Stimulated activated CD4-positive, alpha-beta T cell treated with anti-CD3 and anti-CD28 coated beads, TNF-alpha, amount 100 ng/mL, for 48 hours (primary cell): ENCODE data around the gene SAMD4A.

Source experiments
- DNase-seq, 3 donors: peaks; one replicate each; pipeline ENCODE4 v3.0.0-alpha.2; 2020; ENCODE audit warnings: low read depth in 3 of 3

The SAMD4A gene

GRCh38 chr14:54653712-54654469 lies 87.0 kb downstream of the SAMD4A start:
- DNase-seq = no peak

DNA sequence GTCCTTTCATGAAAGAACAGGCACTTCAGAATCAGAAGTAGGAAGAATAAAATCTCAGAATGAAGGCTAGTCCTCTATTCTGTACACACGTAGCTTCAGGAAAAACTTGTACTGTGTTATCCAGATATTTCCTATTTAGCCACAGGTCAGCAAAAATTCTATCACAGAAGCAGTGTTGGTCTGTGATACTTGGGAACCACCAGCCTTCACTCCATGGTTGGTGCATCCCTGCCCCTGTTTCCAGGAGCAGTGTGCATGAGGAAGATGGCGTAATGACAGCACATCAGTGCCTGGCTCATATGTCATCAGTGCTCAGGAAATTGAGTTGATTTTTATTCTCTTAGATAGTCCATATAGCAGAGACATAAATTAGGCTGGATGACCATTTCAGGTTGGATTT lies 87.7 kb downstream of the SAMD4A start:
- DNase-seq = no peak

DNA sequence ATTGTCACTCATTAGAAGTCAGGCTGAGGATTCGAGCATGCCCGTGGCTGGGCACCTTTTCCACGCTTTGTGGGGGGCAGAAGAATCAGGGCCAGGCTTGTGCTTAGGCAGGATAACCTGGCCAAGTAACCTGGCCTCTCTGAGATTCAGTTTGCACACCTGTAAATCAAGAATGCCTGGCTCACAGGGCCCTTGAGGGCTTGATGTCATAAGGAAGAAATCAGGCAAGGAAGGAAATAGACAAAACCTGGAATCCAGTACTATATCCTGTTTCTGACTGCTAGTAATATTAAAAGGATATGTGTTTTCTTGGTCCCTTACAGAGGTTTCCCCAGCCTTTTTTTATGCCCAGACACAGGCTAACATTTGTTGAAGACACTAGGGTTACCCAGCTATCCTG lies 91.9 kb downstream of the SAMD4A start:
- DNase-seq = no peak

GRCh38 chr14:54659365-54659764 lies 92.4 kb downstream of the SAMD4A start:
- DNase-seq = no peak

GRCh38 chr14:54660604-54661111 lies 93.7 kb downstream of the SAMD4A start:
- DNase-seq = no peak

- DNase-seq = no peak
Measured at GRCh38 chr14:54662491-54663133, 95.7 kb downstream of the SAMD4A start.

- DNase-seq = no peak
Measured at GRCh38 chr14:54664961-54665360, 98.0 kb downstream of the SAMD4A start.

DNA sequence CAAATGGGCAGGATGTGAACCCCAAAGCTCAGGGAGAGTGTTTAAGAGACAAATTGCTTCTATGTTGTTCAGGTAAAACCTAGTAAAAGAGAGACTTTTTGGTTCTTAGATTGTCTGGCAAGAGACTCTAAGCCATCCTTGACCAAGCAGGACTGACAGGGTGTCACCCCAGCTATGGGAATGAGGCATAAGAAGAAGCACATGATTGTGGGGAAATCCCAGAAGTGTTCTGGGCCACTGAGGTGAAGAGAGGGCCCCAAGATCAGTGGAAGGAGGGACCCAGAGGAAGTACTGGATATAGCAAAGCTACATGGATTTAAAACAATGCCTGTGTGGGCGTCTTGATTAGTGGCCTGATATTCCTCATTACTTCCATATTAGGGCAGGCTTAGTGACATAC lies 99.0 kb downstream of the SAMD4A start:
- no peak for DNase-seq

- no peak for DNase-seq
Measured at GRCh38 chr14:54667026-54667744, 100.3 kb downstream of the SAMD4A start.

DNA sequence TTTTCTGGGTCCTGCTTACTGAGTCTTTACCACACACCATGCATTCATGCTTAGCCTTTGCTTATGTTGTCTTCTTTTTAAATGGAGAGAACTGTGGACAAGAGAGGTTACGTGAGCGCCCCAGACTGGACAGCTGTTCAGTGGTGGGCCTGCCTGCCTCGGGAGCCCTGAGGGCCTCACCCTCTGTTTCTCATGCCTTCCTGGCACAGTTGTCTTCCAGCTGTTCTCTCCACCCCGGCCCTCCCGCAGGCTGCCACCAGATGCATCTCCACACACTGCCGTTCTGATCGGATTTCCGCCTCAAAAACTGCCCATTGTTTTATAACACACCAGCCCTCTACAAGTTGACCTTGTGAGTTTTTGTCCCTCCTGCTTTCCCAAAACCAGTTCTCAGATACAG lies 100.8 kb downstream of the SAMD4A start:
- no peak for DNase-seq

DNA sequence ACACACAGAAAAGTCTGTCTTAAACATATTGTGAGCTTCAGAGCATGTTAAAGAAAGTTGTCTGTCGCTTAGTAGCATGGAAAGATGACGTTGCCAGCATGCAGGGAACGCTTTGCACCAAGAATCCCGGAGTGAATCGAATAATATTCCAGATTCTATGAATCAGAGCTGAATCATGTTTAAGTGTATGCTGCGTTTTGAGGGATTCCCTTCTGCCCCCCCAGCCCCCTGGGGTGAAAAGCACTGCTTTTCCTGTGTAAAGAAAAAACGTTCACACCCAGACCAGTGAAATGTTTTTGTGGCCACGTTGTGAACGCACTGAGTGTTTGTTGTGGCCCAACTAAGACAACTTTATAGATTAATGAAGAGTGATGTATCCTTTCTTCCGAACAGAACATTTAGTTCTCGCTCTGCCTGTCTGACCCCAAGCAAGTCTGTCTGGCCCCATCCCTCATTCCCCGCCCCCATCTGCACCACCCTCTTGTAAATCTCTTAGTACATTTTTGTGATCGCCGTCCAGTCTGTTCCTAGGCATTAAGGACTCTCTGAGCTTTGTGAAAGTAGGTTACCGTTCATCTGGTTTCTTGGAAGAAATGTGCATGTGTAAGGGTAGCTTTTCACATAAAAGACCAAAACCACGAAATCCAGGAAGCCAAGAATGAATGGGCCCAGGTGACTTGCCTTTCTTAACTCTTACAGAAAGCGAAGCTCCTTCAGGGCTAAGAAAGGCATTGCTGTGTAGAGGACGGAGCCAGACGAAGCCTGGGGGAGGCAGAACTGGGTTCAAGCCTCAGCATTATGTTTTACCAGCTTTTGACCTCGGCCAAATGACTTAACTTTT lies 103.0 kb downstream of the SAMD4A start:
- DNase-seq = no peak

DNA sequence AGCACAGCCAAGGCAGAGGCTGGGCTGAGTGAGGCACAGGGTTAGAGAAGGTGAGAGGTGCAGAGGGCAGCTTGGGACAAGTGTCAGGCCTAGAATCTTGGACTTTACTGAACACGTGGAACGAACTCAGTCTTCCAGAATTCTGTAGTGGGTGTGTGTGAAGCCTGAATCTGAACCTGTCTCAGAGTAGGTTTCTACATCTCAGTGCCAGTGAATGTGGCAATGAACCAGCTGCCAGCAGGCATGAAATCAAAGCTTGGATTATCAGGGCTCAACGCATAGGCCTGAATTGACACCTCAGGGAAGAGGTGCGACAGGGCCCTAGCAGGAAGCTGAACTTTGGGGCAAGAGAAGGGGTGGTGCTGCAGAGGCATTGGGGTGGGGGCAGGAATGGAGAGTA lies 104.6 kb downstream of the SAMD4A start:
- DNase-seq = no peak

- no peak for DNase-seq
Measured at GRCh38 chr14:54672181-54672580, 105.3 kb downstream of the SAMD4A start.

GRCh38 chr14:54672688-54673087 lies 105.8 kb downstream of the SAMD4A start:
- no peak for DNase-seq

DNA sequence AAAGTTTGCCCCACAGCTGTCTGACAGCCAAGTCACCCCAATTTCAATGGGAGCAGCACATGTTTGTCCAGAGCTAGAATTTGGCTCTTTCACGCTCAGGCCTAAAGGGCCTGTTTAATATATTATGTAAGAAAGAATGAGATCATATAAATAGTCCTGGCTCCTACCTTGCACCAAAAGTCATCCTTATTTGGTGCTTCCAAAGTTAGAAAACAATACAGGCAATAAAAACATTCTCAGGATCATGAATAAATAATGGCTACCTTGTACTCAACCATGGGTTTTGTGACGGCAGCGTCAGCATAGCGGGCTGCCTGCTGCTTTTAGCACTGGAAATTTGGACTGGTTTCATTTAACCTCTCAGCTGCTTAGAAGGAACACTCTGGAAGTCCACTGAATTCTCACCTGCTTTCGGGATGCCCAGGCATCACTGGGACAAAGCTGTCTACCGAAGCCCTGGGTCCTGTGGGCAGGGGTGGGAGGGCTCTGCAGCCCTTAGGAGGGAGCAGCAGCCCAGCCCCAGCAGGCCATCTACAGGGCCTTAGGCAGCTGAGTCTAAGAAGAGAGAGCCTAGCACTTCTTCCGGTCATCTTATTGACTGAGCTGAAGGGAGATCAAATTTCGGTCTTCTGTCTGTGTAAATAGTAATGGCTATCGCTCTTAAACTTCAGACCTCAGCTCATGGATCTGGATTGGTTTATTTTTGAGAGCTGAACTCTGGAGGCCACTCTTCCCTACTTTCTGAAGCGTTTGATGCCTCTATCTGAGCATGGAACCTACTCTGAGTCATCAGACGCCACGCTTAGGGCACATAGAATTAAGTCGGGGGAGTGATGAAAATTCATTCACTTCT lies 106.5 kb downstream of the SAMD4A start:
- no peak for DNase-seq

GRCh38 chr14:54674046-54674741 lies 107.3 kb downstream of the SAMD4A start:
- DNase-seq = no peak

DNA sequence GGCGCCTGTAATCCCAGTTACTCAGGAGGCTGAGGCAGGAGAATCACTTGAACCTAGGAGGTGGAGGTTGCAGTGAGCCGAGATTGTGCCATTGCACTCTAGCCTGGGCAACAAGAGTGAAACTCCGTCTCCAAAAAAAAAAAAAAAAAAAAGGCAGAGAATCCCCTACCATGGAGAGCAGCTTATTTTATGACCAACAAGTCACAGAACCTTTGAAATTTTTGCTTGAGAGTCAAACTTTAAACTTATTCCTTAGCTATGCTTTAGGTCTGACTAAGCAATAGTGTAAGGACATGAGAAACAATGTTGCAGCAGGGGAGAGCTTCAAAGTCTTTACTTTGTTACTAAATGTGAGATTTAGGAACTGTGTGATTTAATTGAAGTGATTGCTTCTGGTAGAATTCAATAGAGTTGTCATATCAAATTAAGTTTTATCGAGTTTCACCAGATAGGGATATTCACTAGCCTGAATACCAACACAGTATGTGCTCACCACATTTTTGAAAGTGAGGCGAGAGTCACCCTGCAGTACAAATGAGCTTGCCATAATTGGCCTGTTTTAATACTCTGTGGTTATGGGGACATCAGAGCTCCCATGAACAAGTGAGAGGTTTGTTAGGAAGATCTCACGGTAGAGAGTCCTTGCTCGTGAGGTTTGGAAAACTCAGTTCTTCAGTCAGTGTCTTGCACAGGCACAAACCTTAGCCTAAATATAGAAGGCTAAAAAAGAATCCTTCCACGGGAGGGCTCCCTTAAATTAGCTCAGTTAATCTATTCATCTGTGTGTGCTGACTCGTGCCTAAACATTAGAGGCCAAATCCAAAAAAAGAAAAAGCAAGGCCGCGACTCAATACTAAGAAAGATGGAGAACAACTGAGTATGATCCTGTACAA lies 108.6 kb downstream of the SAMD4A start:
- DNase-seq = no peak

- DNase-seq = no peak
Measured at GRCh38 chr14:54676812-54677708, 110.1 kb downstream of the SAMD4A start.
